CD4-positive, alpha-beta T cell treated with Interleukin-10 for 1 hour (primary cell): ENCODE measurements around the gene GPC6.

ENCODE experiments used
- DNase-seq: peaks from one replicate; pipeline ENCODE4 v3.0.0-alpha.2; 2020

Gene GPC6

GRCh38 chr13:93231867-93232266, 5.3 kb downstream of the GPC6 start:
- DNase-seq = no peak

GRCh38 chr13:93233997-93234416, 7.4 kb downstream of the GPC6 start:
- DNase-seq = no peak

GRCh38 chr13:93234459-93234858, 7.9 kb downstream of the GPC6 start:
- DNase-seq = no peak

- DNase-seq = no peak
Observed at GRCh38 chr13:93235258-93236015, 8.8 kb downstream of the GPC6 start.

GRCh38 chr13:93238711-93239110, 12.1 kb downstream of the GPC6 start:
- no peak for DNase-seq

- no peak for DNase-seq
Observed at GRCh38 chr13:93243375-93244063, 16.9 kb downstream of the GPC6 start.

- no peak for DNase-seq
Observed at GRCh38 chr13:93244141-93244917, 17.7 kb downstream of the GPC6 start.

GRCh38 chr13:93244918-93245280, 18.3 kb downstream of the GPC6 start:
- DNase-seq = no peak

- DNase-seq = no peak
Observed at GRCh38 chr13:93246069-93246468, 19.5 kb downstream of the GPC6 start.

GRCh38 chr13:93248627-93249047, 22.0 kb downstream of the GPC6 start:
- no peak for DNase-seq

- DNase-seq = no peak
Observed at GRCh38 chr13:93249364-93250306, 23.0 kb downstream of the GPC6 start.

- DNase-seq = no peak
Observed at GRCh38 chr13:93254775-93255174, 28.2 kb downstream of the GPC6 start.

- no peak for DNase-seq
Observed at GRCh38 chr13:93256998-93257397, 30.4 kb downstream of the GPC6 start.

GRCh38 chr13:93259527-93260080, 33.0 kb downstream of the GPC6 start:
- no peak for DNase-seq

GRCh38 chr13:93260591-93260990, 34.0 kb downstream of the GPC6 start:
- no peak for DNase-seq

GRCh38 chr13:93262729-93263345, 36.2 kb downstream of the GPC6 start:
- DNase-seq = no peak

GRCh38 chr13:93264876-93265275, 38.3 kb downstream of the GPC6 start:
- no peak for DNase-seq

GRCh38 chr13:93265800-93266199, 39.2 kb downstream of the GPC6 start:
- DNase-seq = no peak

GRCh38 chr13:93266681-93267080, 40.1 kb downstream of the GPC6 start:
- no peak for DNase-seq

GRCh38 chr13:93268327-93269028, 41.9 kb downstream of the GPC6 start:
- no peak for DNase-seq
